Epidermal melanocyte (primary cell): Measurements from ENCODE around the gene CNTN1.

Experiments used
- DNase-seq: peaks from one replicate; pipeline ENCODE4 v3.0.0; 2011; ENCODE audit warnings: low spot score; ENCODE audit not compliant: insufficient read length

The CNTN1 gene

GRCh38 chr12:40834321-40834720 is 142.1 kb downstream of the CNTN1 start:
- no peak for DNase-seq

- DNase-seq = no peak
These were observed 145.7 kb downstream of the CNTN1 start for GRCh38 chr12:40837891-40838429.

DNA sequence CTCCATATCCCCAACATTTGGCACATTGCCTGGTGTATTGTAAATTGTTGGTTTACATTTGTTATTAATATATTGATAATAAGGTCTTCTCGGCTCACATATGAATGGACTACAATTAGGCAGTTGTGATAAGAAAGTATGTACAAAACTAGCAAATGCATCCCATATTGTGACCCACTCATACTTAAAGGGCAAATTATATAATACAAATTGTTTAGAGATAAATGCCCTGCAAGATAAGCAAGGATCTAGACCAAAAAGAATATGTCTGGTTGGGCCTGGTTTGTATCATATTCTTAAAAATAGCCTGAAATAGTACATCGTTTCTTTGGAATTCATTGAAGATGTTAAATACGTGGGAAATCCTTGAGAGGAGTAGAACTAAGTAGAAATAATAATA is 151.3 kb downstream of the CNTN1 start:
- DNase-seq = no peak

GRCh38 chr12:40853221-40853620 is 161.0 kb downstream of the CNTN1 start:
- no peak for DNase-seq

DNA sequence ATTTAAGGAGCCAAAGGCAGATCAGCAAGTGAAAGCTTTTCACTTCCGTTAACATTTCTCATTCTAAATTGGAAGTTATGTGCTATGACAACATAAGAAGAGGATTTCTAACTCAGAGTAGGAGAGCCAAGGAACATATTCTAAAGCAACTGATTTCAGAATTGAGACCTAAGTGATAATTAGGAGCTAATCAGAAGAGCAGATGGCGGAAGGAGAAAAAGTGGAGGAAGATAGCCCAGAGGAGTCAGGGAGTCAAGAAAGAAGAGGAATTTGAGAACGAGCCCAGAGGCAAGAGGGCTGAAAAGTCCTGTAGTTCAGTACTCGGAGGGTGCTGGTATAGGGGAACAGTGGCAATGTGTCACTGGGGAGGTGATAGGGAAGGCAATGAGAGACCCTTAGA is 162.4 kb downstream of the CNTN1 start:
- no peak for DNase-seq

GRCh38 chr12:40864891-40865290 is 172.7 kb downstream of the CNTN1 start:
- DNase-seq = no peak

GRCh38 chr12:40870981-40871380 is 178.7 kb downstream of the CNTN1 start:
- no peak for DNase-seq

DNA sequence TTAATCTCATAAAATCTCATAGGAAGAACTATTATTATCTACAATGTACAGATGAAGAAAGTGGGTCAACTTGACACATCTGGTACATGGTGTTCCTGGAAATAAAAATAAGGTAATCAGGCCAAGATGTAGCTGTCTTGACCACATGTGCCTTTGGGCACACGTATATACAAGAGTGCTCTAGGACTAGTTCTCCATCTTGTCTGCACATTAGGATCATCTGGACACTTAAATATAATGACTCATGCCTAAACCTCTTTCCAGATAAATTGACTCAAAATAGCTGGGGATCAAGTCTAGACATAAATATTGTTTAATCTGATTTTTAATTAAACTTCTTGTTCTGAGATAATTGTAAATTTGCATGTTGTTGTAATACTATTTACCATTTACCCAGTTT is 182.6 kb downstream of the CNTN1 start:
- DNase-seq = no peak

DNA sequence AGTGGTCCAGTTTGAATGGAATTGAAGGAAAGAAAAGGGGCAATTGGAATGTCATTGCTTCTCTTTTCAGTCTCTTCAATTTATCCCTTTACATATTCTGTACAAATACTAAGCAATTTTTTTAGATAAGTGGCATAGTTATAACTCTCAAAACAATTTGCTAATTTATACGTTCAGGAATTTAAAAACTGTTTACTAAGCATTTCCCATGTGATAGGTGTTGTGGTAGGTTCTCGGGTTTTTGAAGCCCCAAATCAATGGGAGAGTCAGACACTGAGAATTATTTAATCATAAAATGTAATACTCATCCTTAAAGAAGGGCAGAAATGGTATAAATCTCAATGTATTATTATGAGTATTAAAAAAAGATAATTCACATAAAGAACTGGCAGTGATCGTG is 197.1 kb downstream of the CNTN1 start:
- no peak for DNase-seq

- DNase-seq = no peak
These were observed 200.3 kb downstream of the CNTN1 start for GRCh38 chr12:40892528-40892927.

DNA sequence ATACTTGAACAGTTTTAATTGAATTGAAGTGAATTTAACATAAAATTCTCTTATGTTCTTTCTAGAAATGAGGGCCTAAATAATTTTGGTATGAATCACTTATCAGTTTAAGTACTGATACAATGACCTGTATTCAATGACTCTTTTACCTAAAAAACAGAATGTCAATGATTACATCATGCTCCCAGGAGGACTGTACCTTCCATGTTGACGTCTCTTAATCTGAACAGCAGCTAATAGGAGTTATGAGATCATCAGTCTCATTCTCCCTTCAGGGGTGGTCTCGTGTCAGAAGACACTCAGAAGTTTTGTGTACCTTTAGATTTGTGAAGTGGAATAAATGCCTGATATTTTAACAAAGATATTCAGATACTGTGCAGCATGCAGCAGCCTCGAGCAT is 206.3 kb downstream of the CNTN1 start:
- no peak for DNase-seq

DNA sequence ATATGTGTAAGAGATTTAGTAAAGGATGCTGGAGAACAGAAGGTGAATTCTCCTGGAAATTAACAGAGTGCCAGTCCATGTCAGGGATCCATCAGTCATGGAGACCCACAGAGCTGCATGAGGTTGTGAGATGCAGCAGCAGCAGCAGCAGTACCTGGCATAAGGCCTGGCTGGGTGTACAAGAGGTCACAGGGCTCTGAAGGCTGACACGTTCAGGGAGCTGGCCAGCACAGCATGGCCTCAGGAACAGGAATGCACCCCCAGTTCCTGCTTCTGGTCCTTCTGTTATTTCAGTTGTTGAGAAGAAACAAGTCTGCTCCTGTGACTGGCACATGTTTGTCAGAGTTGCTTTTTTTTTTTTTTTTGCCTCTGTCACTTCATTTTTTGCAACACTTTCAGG is 210.8 kb downstream of the CNTN1 start:
- DNase-seq = no peak

GRCh38 chr12:40907115-40907527 is 214.9 kb downstream of the CNTN1 start:
- no peak for DNase-seq

DNA sequence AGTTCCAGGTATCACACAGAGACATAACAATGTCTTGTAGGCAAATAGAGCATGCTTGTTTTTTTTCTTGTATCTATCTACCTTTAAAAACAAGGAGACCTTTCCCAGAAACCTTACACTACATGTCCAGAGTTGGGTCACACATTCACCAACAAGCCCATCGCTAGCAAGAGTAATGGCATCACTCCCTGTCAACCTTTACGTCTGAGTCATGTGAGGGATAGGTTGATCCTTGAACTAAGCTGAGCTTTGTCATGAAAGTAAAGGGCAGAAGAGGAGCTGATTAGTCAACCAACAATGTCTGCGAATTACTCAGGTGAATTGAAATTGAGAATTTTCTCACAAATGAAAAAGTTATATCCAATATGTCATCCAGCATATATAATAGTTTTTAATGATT is 219.4 kb downstream of the CNTN1 start:
- DNase-seq = no peak

DNA sequence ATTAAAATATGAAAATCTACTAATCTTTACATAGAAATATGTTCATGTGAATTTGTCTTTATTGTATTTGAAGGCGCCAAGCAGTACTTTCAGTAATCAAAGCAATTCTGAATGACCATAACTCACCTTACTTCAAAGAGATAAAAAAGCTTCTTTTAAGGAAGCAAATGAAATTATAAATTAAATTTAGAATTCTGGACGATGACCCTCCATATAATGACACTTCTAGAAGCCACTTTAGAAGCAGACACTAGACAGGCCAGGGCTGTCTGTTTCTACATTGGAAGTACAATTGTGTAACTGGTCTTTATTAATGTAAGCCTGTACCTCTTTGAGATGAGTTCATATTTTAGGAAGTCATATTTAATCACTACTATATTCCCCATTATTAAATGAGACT is 222.9 kb downstream of the CNTN1 start:
- DNase-seq = no peak

GRCh38 chr12:40917561-40917960 is 225.3 kb downstream of the CNTN1 start:
- DNase-seq = no peak

DNA sequence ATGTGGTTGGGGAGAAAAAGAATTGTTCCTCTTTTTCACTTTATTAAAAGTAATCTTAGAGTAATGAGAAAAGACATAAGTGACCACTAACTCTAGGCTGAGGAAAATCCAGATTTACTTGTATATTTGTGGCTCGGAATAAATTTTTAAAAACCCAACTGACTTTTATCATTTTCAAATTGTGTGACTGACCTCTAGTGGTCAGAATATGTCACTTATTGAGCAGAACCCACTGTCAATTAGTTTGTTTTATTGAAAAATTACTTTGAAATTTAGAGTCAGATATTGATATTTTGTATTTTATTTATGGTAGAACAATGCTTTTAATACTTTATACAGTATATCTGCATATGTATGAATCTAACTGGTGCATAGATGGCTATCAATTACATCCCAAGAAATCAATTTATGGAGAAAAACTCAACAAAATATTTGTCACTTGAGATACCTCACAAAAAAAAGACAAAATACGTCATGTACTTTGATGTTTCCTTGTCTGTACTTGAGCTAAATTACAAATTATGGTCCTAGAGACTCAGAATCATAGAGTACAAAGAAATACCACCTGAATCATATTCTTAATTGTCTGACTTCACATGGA is 229.4 kb downstream of the CNTN1 start:
- DNase-seq = no peak

DNA sequence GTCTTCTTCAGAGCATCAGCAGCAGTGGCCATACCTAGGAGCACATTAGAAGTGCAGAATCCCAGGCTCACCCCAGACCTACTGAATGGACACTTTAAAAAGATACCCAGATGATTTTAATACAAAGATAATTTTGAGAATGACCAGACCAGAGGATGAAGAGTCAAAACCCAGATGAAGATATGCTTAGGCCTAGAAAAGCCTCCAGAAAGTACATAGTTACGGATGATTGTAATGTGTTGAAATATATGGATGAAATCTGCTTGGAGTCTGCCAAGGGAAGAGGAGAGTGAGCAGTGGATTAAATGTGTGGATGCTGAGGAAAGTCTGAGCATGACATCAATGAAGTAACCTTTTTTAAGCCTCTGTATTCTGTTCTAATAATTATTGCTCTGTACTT is 245.7 kb downstream of the CNTN1 start:
- no peak for DNase-seq

GRCh38 chr12:40942326-40942725 is 250.1 kb downstream of the CNTN1 start:
- no peak for DNase-seq

GRCh38 chr12:40945772-40946171 is 253.5 kb downstream of the CNTN1 start:
- DNase-seq = no peak

- no peak for DNase-seq
These were observed 254.5 kb downstream of the CNTN1 start for GRCh38 chr12:40946612-40947194.

DNA sequence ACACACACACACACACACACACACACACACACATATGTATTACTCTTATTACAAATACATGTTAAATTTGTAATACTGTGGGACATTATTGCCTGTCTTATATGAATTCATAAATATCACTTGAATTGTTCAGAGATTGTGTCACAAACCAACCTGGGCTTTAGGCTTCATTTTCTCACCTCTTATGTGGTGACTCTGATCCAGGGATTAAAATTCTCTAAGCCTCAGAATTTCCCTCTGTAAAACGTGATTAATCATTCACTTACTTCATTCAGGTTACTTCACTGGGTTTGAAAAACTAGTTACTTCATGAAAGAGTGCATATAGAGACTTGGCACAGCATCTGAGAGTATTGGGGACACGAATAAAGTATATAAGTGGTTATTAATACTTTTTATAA is 255.6 kb downstream of the CNTN1 start:
- DNase-seq = no peak

GRCh38 chr12:40953076-40953475 is 260.8 kb downstream of the CNTN1 start:
- DNase-seq = no peak
